Measurements from ENCODE around the gene SORT1.

GRCh38 chr1:109396871-109397580 is 692 bp downstream of the SORT1 start:
- TF ChIP-seq EZH2 (IDR thresholded peaks at IDR 0.05; ENCODE audit: low read depth, low read length, severe bottlenecking) (no peak), CTCF (IDR thresholded peaks at IDR 0.05; ENCODE audit: control extremely low read depth in 1 of 3, insufficient read depth in 1 of 3, low read depth in 1 of 3, low read length in 3 of 3) (no peak), POLR2AphosphoS5 (IDR thresholded peaks at IDR 0.05; ENCODE audit: low read depth, low read length) (no peak), POLR2A (IDR thresholded peaks at IDR 0.05; ENCODE audit: control extremely low read depth in 1 of 2, low read depth in 2 of 2, low read length in 2 of 2) (no peak), MAFK (IDR thresholded peaks at IDR 0.05; ENCODE audit: low read depth, low read length) (no peak), ZNF274 (IDR thresholded peaks at IDR 0.05; ENCODE audit: borderline replicate concordance, extremely low read depth, low read length) (no peak), CEBPB (IDR thresholded peaks at IDR 0.05; ENCODE audit: low read depth, low read length) (no peak), EGR1 (IDR thresholded peaks at IDR 0.05; ENCODE audit: borderline replicate concordance, low read depth, low read length) (no peak)
